ENCODE measurements around the gene NPAS3.

Gene NPAS3

DNA sequence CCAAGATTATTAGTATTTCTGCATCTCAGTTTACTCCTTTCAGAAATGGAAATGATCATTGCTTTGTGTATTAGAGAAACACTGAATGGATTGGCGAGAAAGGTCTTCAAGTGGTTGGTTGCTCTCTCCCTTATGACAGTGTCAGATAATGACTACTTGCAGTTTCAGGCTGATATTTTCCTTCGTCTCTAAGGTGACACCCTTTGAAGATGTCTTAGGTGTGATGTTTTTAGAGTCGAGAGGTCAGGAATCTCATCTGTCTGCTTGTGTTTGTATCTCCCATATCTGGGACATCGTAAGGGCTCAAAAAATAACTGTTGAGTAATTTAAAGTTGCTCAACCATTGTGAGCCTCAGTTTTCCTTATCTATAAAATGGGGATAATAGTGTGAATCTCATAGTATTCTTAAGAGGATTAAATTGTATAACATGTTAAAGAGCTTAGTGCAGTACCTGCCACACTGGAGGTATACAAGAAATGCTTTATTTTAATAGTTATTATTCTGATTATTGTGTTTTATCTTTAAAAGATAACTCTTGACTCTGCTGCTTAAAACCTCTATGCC, 40.1 kb downstream of the NPAS3 start:
- Histone ChIP-seq H3K4me1 (ENCODE audit: control insufficient read depth in 5 of 5, insufficient read depth in 5 of 5, low read length in 5 of 5) (no peaks in the 10 kb centered on the region), H3K27ac (ENCODE audit: low read depth, low read length) (no peak overlapping the region), H3K4me3 (ENCODE audit: low read depth in 1 of 5, low read length in 5 of 5) (no peak overlapping the region), H3K9me3 (ENCODE audit: control insufficient read depth in 5 of 5, low read length in 5 of 5) (no peaks in the 10 kb centered on the region), H3K27me3 (ENCODE audit: control insufficient read depth in 5 of 5, insufficient read depth in 4 of 5, low read length in 5 of 5) (no peaks in the 10 kb centered on the region), H3K36me3 (ENCODE audit: control insufficient read depth in 5 of 5, insufficient read depth in 5 of 5, low read length in 5 of 5) (no peaks in the 10 kb centered on the region), H3K9ac (ENCODE audit: low read length in 5 of 5) (no peak overlapping the region)

DNA sequence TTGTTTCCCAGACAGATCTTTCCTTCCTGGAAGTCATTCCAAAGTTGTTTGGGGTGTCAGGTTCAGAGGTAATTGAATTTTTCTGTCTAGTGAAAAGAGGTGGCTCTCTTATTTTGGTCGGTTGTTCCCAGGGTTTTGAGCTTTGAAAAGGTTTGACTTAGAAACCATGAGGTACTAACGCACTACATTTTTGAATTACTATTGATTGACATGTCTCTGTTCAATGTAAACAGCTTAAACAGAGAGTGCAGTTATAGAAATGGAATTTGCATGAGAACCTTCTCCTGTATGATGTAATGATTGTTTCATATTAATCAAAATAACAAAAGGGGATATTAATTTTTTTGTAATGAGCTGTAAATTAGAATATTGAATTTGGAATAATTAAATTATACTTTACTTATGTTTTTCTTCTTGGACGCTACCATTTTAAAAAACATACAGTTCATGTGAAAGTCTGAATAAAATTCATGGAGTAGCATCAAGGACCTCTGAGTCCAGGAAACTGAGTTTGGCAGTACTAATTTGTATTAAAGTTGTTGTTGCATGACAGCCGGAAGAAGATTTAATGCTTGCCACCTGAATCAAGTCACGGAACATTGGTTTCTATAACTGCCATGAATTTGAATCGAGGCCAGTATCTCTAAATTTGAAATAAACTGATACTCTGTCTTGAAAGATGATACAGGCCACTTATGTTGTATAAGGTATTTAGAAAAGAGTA, 41.7 kb downstream of the NPAS3 start:
- no peaks in the 10 kb centered on the region for H3K4me1 ChIP-seq (ENCODE audit: control insufficient read depth in 5 of 5, insufficient read depth in 5 of 5, low read length in 5 of 5)
- H3K27me3 ChIP-seq (ENCODE audit: control insufficient read depth in 5 of 5, insufficient read depth in 4 of 5, low read length in 5 of 5): no peaks in the 10 kb centered on the region
- H3K4me3 ChIP-seq (ENCODE audit: low read depth in 1 of 5, low read length in 5 of 5): no peak overlapping the region
- H3K27ac ChIP-seq (ENCODE audit: low read depth, low read length): no peak overlapping the region
- no peaks in the 10 kb centered on the region for H3K9me3 ChIP-seq (ENCODE audit: control insufficient read depth in 5 of 5, low read length in 5 of 5)
- no peak overlapping the region for H3K9ac ChIP-seq (ENCODE audit: low read length in 5 of 5)
- H3K36me3 ChIP-seq (ENCODE audit: control insufficient read depth in 5 of 5, insufficient read depth in 5 of 5, low read length in 5 of 5): no peaks in the 10 kb centered on the region

DNA sequence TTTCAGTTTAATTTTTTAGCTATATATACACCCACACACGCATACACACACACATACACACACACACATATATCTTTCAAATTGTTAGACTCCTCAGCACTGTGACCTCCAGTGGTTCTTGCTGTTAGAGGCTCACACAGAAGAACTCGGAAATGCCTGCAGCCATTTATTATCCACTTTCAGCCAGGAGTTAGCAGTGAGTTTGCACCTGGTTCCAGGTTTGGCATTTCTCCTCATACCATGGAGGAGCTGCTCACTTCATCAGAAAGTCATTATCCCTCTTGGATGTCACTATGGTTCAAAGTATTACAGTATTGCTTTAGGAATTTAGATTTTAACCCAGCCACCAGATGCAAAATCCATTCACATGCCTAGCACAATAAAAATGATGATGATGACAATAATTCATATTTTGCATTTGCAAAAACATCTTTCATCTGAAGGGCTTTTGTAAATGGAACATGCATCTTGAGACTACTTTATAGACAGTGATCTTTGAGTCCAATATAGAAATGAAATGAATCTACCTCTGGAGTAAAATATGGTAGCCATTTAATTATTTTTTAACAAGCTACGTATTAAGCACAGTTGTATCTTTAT, 42.3 kb downstream of the NPAS3 start:
- H3K4me1 ChIP-seq (ENCODE audit: control insufficient read depth in 5 of 5, insufficient read depth in 5 of 5, low read length in 5 of 5): no peaks in the 10 kb centered on the region
- no peaks in the 10 kb centered on the region for H3K9me3 ChIP-seq (ENCODE audit: control insufficient read depth in 5 of 5, low read length in 5 of 5)
- no peaks in the 10 kb centered on the region for H3K27me3 ChIP-seq (ENCODE audit: control insufficient read depth in 5 of 5, insufficient read depth in 4 of 5, low read length in 5 of 5)
- H3K36me3 ChIP-seq (ENCODE audit: control insufficient read depth in 5 of 5, insufficient read depth in 5 of 5, low read length in 5 of 5): no peaks in the 10 kb centered on the region
- H3K27ac ChIP-seq (ENCODE audit: low read depth, low read length): no peak overlapping the region
- H3K4me3 ChIP-seq (ENCODE audit: low read depth in 1 of 5, low read length in 5 of 5): no peak overlapping the region
- no peak overlapping the region for H3K9ac ChIP-seq (ENCODE audit: low read length in 5 of 5)

DNA sequence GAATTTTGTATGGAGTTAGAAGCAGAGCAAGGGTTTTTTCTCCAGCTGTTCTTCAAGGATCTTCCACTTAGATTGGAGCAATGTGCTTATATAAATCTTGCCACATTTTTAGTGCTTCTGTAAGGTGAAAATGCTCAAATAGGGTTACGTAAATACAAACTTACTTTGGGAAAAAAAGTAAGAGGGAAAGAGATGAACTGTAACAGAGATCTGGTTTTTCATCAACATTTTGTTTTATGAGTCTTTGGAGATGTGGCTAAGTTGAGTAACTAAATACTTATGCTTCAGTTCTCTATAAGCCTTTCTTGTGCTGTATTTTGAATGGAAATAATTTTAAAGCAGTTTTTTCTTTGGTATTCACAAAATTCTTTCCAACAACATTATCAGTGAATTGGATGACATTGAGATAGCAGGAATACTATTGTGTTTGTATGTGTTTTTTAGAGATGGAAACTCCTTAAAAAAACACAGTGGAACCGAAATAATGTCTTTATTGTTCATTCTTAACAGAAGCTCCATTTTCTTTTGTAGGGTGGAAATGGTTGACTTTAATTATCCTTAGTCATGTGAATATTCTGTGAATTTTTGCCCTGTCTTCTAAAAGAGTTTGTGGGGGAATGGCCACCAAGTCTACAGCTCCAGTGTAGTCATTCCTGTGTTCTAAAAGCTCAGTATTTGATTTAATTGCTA, 45.7 kb downstream of the NPAS3 start:
- Histone ChIP-seq H3K4me3 (ENCODE audit: low read depth in 1 of 5, low read length in 5 of 5) (no peak overlapping the region), H3K36me3 (ENCODE audit: control insufficient read depth in 5 of 5, insufficient read depth in 5 of 5, low read length in 5 of 5) (no peaks in the 10 kb centered on the region)

DNA sequence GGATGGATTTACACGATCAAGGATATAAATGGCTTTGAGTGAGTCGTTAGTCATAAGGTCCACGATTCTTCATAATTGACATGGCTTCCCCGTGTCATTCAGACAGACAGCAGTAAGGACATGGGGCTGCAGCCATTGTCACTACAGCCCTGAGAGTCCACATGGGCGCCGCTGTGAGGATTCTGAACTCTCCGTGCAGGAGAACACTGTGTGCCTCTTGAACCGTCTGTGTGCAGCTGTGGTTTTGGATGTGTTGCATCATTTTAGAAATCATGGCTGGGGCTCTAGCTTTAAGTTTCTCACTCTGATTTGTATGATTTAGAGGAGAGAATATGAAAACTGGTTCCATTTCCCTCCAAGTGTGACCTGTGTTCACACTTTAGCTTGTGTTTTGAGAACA, 47.2 kb downstream of the NPAS3 start:
- H3K27ac ChIP-seq (ENCODE audit: low read depth, low read length): no peak overlapping the region
- no peaks in the 10 kb centered on the region for H3K9me3 ChIP-seq (ENCODE audit: control insufficient read depth in 5 of 5, low read length in 5 of 5)
- H3K9ac ChIP-seq (ENCODE audit: low read length in 5 of 5): no peak overlapping the region
- no peaks in the 10 kb centered on the region for H3K36me3 ChIP-seq (ENCODE audit: control insufficient read depth in 5 of 5, insufficient read depth in 5 of 5, low read length in 5 of 5)
- H3K27me3 ChIP-seq (ENCODE audit: control insufficient read depth in 5 of 5, insufficient read depth in 4 of 5, low read length in 5 of 5): no peaks in the 10 kb centered on the region
- no peak overlapping the region for H3K4me3 ChIP-seq (ENCODE audit: low read depth in 1 of 5, low read length in 5 of 5)
- H3K4me1 ChIP-seq (ENCODE audit: control insufficient read depth in 5 of 5, insufficient read depth in 5 of 5, low read length in 5 of 5): no peaks in the 10 kb centered on the region

More for the DNA sequence above, 45.7 kb downstream of the NPAS3 start:
- H3K9ac ChIP-seq (ENCODE audit: low read length in 5 of 5): no peak overlapping the region
- H3K27me3 ChIP-seq (ENCODE audit: control insufficient read depth in 5 of 5, insufficient read depth in 4 of 5, low read length in 5 of 5): no peaks in the 10 kb centered on the region
- H3K9me3 ChIP-seq (ENCODE audit: control insufficient read depth in 5 of 5, low read length in 5 of 5): no peaks in the 10 kb centered on the region
- no peak overlapping the region for H3K27ac ChIP-seq (ENCODE audit: low read depth, low read length)
- H3K4me1 ChIP-seq (ENCODE audit: control insufficient read depth in 5 of 5, insufficient read depth in 5 of 5, low read length in 5 of 5): no peaks in the 10 kb centered on the region

DNA sequence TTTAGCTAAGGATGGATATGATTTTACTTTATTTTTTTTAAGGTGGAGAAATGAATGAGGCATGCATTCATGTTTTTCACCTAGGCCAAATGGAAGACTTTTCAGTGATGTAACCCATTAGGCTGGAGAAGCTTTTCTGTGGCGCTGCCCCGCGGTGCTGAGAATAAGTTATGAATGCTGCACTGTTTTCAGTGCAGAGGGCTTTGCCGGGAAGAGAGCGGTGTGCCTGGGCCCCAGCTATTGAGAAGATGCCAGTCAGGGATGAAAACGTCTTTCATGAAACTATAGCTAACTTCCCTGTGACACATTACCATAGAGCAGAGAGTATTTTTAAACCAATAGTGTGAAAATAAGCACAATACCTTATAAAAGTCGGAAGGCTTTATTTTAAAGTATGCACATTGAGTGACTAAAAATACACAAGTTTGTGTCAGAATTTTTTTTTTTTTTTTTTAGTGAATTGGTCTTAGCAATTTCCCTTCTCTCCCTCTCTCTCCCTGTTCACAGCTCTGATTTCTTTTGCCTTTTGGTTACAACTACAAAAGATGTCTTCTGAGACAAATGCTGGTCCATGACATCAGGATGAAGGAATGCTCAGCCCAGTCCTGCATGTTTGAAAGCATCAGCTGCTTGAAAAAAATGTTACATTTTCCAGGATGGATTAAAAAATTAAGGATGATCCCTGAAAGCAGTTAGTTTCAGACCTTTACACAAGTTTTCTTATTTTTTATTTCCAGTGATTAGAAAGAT, 48.3 kb downstream of the NPAS3 start:
- Histone ChIP-seq H3K27me3 (ENCODE audit: control insufficient read depth in 5 of 5, insufficient read depth in 4 of 5, low read length in 5 of 5) (no peaks in the 10 kb centered on the region), H3K4me1 (ENCODE audit: control insufficient read depth in 5 of 5, insufficient read depth in 5 of 5, low read length in 5 of 5) (no peaks in the 10 kb centered on the region), H3K9ac (ENCODE audit: low read length in 5 of 5) (no peak overlapping the region), H3K36me3 (ENCODE audit: control insufficient read depth in 5 of 5, insufficient read depth in 5 of 5, low read length in 5 of 5) (no peaks in the 10 kb centered on the region), H3K4me3 (ENCODE audit: low read depth in 1 of 5, low read length in 5 of 5) (no peak overlapping the region), H3K9me3 (ENCODE audit: control insufficient read depth in 5 of 5, low read length in 5 of 5) (no peaks in the 10 kb centered on the region), H3K27ac (ENCODE audit: low read depth, low read length) (no peak overlapping the region)

DNA sequence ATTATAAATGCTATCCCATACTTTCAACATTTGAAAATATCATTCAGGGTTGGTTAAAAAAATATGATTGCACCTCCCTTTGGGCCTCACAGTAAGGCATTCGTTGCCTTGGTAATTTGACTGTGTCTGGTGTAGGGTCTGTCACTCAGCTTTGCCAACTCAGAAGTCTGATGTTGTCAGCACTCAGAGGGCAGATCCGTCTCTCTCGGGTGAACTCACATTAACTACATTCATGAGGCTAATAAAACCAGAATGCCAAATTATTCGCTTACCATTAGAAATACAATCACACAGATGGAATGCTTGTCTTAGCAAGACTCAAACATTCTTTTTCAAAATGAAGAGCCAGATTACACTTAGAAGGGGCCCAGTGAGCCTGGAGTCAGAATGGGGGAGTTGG, 53.0 kb downstream of the NPAS3 start:
- Histone ChIP-seq H3K27ac (ENCODE audit: low read depth, low read length) (no peak overlapping the region), H3K4me1 (ENCODE audit: control insufficient read depth in 5 of 5, insufficient read depth in 5 of 5, low read length in 5 of 5) (no peaks in the 10 kb centered on the region), H3K4me3 (ENCODE audit: low read depth in 1 of 5, low read length in 5 of 5) (no peak overlapping the region), H3K36me3 (ENCODE audit: control insufficient read depth in 5 of 5, insufficient read depth in 5 of 5, low read length in 5 of 5) (no peaks in the 10 kb centered on the region), H3K27me3 (ENCODE audit: control insufficient read depth in 5 of 5, insufficient read depth in 4 of 5, low read length in 5 of 5) (no peaks in the 10 kb centered on the region), H3K9me3 (ENCODE audit: control insufficient read depth in 5 of 5, low read length in 5 of 5) (no peaks in the 10 kb centered on the region), H3K9ac (ENCODE audit: low read length in 5 of 5) (no peak overlapping the region)

DNA sequence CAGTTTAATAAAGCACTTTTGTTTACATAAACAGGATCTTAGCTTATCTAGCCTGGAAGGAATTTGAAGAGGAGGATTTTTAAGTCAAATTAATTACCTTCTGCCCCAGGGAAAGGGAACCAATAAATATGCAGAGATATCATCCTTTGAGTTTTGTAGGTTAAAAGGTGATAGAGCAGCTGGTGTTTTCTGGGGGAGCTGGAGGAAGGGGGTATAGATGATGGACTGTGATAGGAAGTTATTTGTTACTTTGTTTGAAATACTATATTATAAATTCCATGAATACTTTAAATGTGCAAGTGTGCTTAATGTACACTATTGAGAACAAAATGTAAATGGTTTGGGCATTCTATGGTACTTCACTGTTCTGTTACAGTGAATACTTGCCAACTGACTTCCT, 55.2 kb downstream of the NPAS3 start:
- H3K4me1 ChIP-seq (ENCODE audit: control insufficient read depth in 5 of 5, insufficient read depth in 5 of 5, low read length in 5 of 5): peaks cover 0 to 4% (median 0%) of the 10 kb centered on the region in 5 donors
- H3K9ac ChIP-seq (ENCODE audit: low read length in 5 of 5): no peak overlapping the region
- H3K4me3 ChIP-seq (ENCODE audit: low read depth in 1 of 5, low read length in 5 of 5): no peak overlapping the region
- H3K27ac ChIP-seq (ENCODE audit: low read depth, low read length): no peak overlapping the region
- H3K27me3 ChIP-seq (ENCODE audit: control insufficient read depth in 5 of 5, insufficient read depth in 4 of 5, low read length in 5 of 5): no peaks in the 10 kb centered on the region
- H3K9me3 ChIP-seq (ENCODE audit: control insufficient read depth in 5 of 5, low read length in 5 of 5): no peaks in the 10 kb centered on the region
- H3K36me3 ChIP-seq (ENCODE audit: control insufficient read depth in 5 of 5, insufficient read depth in 5 of 5, low read length in 5 of 5): no peaks in the 10 kb centered on the region

DNA sequence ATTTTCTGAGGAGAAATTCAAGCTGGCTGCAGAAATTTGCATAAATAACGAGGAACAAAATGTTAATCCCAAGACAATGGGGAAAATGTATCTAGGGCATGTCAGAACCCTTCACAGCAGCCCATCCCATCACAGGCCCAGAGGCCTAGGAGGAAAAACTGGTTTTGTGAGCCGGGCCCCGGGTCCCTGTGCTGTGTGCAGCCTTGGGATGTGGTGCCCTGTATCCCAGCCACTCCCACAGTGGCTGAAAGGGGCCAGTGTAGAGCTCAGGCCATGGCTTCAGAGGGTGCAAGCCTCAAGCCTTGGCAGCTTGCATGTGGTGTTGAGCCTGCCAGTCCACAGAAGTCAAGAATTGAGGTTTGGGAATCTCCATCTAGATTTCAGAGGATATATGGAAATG, 57.7 kb downstream of the NPAS3 start:
- Histone ChIP-seq H3K9me3 (ENCODE audit: control insufficient read depth in 5 of 5, low read length in 5 of 5) (no peaks in the 10 kb centered on the region), H3K4me3 (ENCODE audit: low read depth in 1 of 5, low read length in 5 of 5) (no peak overlapping the region), H3K27ac (ENCODE audit: low read depth, low read length) (no peak overlapping the region), H3K27me3 (ENCODE audit: control insufficient read depth in 5 of 5, insufficient read depth in 4 of 5, low read length in 5 of 5) (no peaks in the 10 kb centered on the region), H3K4me1 (ENCODE audit: control insufficient read depth in 5 of 5, insufficient read depth in 5 of 5, low read length in 5 of 5) (peaks cover 0 to 4% (median 0%) of the 10 kb centered on the region in 5 donors), H3K9ac (ENCODE audit: low read length in 5 of 5) (no peak overlapping the region), H3K36me3 (ENCODE audit: control insufficient read depth in 5 of 5, insufficient read depth in 5 of 5, low read length in 5 of 5) (no peaks in the 10 kb centered on the region)
